ENCODE results near the gene CSRP3.

Gene CSRP3

DNA sequence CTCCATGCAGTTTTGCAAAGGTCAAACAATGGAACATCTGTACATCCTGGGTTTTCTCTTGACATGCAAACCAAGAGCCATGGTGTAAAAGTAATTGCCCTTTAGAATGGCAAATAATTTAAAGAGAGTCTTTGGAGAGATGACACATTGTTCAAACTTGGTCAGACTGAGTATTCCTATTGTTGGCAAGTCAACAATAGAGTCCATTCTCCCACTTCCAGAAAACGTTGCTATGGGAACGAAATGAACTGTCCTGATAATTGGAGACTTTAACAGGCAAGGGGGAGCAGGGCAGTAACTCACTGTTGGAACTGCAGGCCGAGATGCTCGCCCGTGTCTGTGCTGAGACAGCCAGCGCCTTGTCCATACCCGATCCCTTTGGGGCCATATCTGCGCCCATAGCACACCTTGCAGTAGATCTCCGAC lies 13.9 kb downstream of the CSRP3 start:
- Histone ChIP-seq H3K4me3 (ENCODE audit: insufficient read depth, low read depth, low read length, poor library complexity, severe bottlenecking) (no peak overlapping the region), H3K27me3 (replicated peaks; ENCODE audit: control insufficient read depth, insufficient read depth, low read length, poor library complexity, severe bottlenecking) (no peaks in the 10 kb centered on the region), H3K4me1 (ENCODE audit: control insufficient read depth, insufficient read depth, low read length, poor library complexity, severe bottlenecking) (no peaks in the 10 kb centered on the region), H3K9me3 (ENCODE audit: control insufficient read depth, low read length) (no peaks in the 10 kb centered on the region), H3K27ac (ENCODE audit: insufficient read depth, low read length, poor library complexity, severe bottlenecking) (no peak overlapping the region), H3K36me3 (ENCODE audit: control insufficient read depth, insufficient read depth, low read length) (no peaks in the 10 kb centered on the region)
- no peak for DNase-seq

DNA sequence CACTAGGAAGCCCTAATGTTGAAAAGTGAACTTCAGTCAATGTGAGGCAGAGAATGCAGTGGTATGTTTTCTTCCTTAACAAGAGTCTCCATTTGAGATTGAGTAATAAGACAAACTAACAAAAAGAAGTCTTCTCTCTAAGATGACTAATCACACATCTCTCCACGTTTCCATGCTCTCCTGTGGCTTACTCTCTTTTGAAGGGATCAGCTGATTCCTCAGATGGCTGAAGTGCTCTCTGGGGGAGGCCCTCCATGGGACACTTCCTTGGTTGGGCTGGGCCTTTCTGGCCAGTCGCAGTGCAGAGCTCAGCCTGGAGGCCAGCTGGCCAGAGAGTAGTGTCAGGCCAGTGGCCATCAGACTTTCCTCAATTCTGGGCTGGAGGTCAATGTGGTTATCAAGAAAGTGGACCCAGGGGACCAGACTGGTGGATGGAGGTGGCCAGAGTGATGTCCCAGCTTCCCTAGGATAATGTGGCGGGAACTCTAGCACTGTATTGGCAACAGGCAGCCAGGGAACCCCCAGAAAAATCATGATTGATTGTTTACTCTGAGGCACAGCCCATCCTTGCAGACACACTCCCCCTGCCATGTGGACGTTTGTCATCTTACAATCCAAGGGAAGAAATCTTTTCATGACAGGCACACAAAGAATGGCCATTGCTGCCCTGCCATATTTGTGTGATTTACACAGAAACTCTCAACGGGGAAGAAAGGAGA lies 14.5 kb downstream of the CSRP3 start:
- DNase-seq = no peak
- no peaks in the 10 kb centered on the region for H3K4me1 ChIP-seq (ENCODE audit: control insufficient read depth, insufficient read depth, low read length, poor library complexity, severe bottlenecking)
- no peak overlapping the region for H3K27ac ChIP-seq (ENCODE audit: insufficient read depth, low read length, poor library complexity, severe bottlenecking)

GRCh38 chr11:19185516-19186052 lies 16.2 kb downstream of the CSRP3 start:
- Histone ChIP-seq H3K9me3 (ENCODE audit: control insufficient read depth, low read length) (no peaks in the 10 kb centered on the region), H3K4me1 (ENCODE audit: control insufficient read depth, insufficient read depth, low read length, poor library complexity, severe bottlenecking) (no peaks in the 10 kb centered on the region), H3K27ac (ENCODE audit: insufficient read depth, low read length, poor library complexity, severe bottlenecking) (no peak overlapping the region), H3K36me3 (ENCODE audit: control insufficient read depth, insufficient read depth, low read length) (no peaks in the 10 kb centered on the region), H3K27me3 (replicated peaks; ENCODE audit: control insufficient read depth, insufficient read depth, low read length, poor library complexity, severe bottlenecking) (no peaks in the 10 kb centered on the region), H3K4me3 (ENCODE audit: insufficient read depth, low read depth, low read length, poor library complexity, severe bottlenecking) (no peak overlapping the region)
- no peak for DNase-seq

More for the DNA sequence above, 14.5 kb downstream of the CSRP3 start:
- Histone ChIP-seq H3K27me3 (replicated peaks; ENCODE audit: control insufficient read depth, insufficient read depth, low read length, poor library complexity, severe bottlenecking) (no peaks in the 10 kb centered on the region), H3K36me3 (ENCODE audit: control insufficient read depth, insufficient read depth, low read length) (no peaks in the 10 kb centered on the region), H3K9me3 (ENCODE audit: control insufficient read depth, low read length) (no peaks in the 10 kb centered on the region), H3K4me3 (ENCODE audit: insufficient read depth, low read depth, low read length, poor library complexity, severe bottlenecking) (no peak overlapping the region)

DNA sequence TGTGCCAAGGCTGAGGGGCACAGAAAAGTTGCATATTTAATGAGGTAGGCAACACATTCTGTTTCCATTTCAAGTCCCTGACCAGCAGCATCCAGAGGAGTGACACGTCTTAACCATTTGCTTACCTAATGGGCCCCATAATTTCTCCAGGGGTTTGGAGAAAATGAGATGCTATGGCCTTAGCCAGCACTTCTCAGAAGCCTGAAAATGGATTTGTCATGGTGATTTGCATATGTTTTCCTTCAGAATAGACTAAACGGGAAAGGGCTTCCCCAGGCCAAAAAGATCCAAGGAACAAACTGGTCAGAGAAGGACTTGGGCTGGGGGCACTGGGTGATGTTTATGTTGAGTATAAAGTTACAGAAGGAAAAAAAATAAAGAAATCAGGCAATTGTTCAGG lies 16.7 kb downstream of the CSRP3 start:
- Histone ChIP-seq H3K9me3 (ENCODE audit: control insufficient read depth, low read length) (no peaks in the 10 kb centered on the region), H3K36me3 (ENCODE audit: control insufficient read depth, insufficient read depth, low read length) (no peaks in the 10 kb centered on the region), H3K27me3 (replicated peaks; ENCODE audit: control insufficient read depth, insufficient read depth, low read length, poor library complexity, severe bottlenecking) (no peaks in the 10 kb centered on the region), H3K27ac (ENCODE audit: insufficient read depth, low read length, poor library complexity, severe bottlenecking) (no peak overlapping the region), H3K4me1 (ENCODE audit: control insufficient read depth, insufficient read depth, low read length, poor library complexity, severe bottlenecking) (no peaks in the 10 kb centered on the region), H3K4me3 (ENCODE audit: insufficient read depth, low read depth, low read length, poor library complexity, severe bottlenecking) (no peak overlapping the region)
- no peak for DNase-seq

GRCh38 chr11:19183646-19184045 lies 18.1 kb downstream of the CSRP3 start:
- Histone ChIP-seq H3K4me1 (ENCODE audit: control insufficient read depth, insufficient read depth, low read length, poor library complexity, severe bottlenecking) (no peaks in the 10 kb centered on the region), H3K27me3 (replicated peaks; ENCODE audit: control insufficient read depth, insufficient read depth, low read length, poor library complexity, severe bottlenecking) (no peaks in the 10 kb centered on the region), H3K9me3 (ENCODE audit: control insufficient read depth, low read length) (no peaks in the 10 kb centered on the region), H3K4me3 (ENCODE audit: insufficient read depth, low read depth, low read length, poor library complexity, severe bottlenecking) (no peak overlapping the region), H3K27ac (ENCODE audit: insufficient read depth, low read length, poor library complexity, severe bottlenecking) (no peak overlapping the region), H3K36me3 (ENCODE audit: control insufficient read depth, insufficient read depth, low read length) (no peaks in the 10 kb centered on the region)
- no peak for DNase-seq

GRCh38 chr11:19181531-19182261 lies 20.1 kb downstream of the CSRP3 start:
- H3K4me1 ChIP-seq (ENCODE audit: control insufficient read depth, insufficient read depth, low read length, poor library complexity, severe bottlenecking) = no peaks in the 10 kb centered on the region
- H3K4me3 ChIP-seq (ENCODE audit: insufficient read depth, low read depth, low read length, poor library complexity, severe bottlenecking) = no peak overlapping the region
- no peak overlapping the region for H3K27ac ChIP-seq (ENCODE audit: insufficient read depth, low read length, poor library complexity, severe bottlenecking)
- no peaks in the 10 kb centered on the region for H3K27me3 ChIP-seq (replicated peaks; ENCODE audit: control insufficient read depth, insufficient read depth, low read length, poor library complexity, severe bottlenecking)
- peaks cover 1% of the 10 kb centered on the region for H3K36me3 ChIP-seq (ENCODE audit: control insufficient read depth, insufficient read depth, low read length)
- no peaks in the 10 kb centered on the region for H3K9me3 ChIP-seq (ENCODE audit: control insufficient read depth, low read length)
- no peak for DNase-seq

GRCh38 chr11:19176629-19177186 lies 25.1 kb downstream of the CSRP3 start:
- H3K4me1 ChIP-seq (ENCODE audit: control insufficient read depth, insufficient read depth, low read length, poor library complexity, severe bottlenecking) = no peaks in the 10 kb centered on the region
- DNase-seq = no peak
- H3K4me3 ChIP-seq (ENCODE audit: insufficient read depth, low read depth, low read length, poor library complexity, severe bottlenecking) = no peak overlapping the region
- H3K36me3 ChIP-seq (ENCODE audit: control insufficient read depth, insufficient read depth, low read length) = peaks cover 26% of the 10 kb centered on the region
- no peaks in the 10 kb centered on the region for H3K9me3 ChIP-seq (ENCODE audit: control insufficient read depth, low read length)
- H3K27me3 ChIP-seq (replicated peaks; ENCODE audit: control insufficient read depth, insufficient read depth, low read length, poor library complexity, severe bottlenecking) = no peaks in the 10 kb centered on the region
- H3K27ac ChIP-seq (ENCODE audit: insufficient read depth, low read length, poor library complexity, severe bottlenecking) = no peak overlapping the region

- Histone ChIP-seq H3K4me1 (ENCODE audit: control insufficient read depth, insufficient read depth, low read length, poor library complexity, severe bottlenecking) (no peaks in the 10 kb centered on the region), H3K27ac (ENCODE audit: insufficient read depth, low read length, poor library complexity, severe bottlenecking) (no peak overlapping the region), H3K9me3 (ENCODE audit: control insufficient read depth, low read length) (no peaks in the 10 kb centered on the region), H3K27me3 (replicated peaks; ENCODE audit: control insufficient read depth, insufficient read depth, low read length, poor library complexity, severe bottlenecking) (no peaks in the 10 kb centered on the region), H3K36me3 (ENCODE audit: control insufficient read depth, insufficient read depth, low read length) (peaks cover 34% of the 10 kb centered on the region), H3K4me3 (ENCODE audit: insufficient read depth, low read depth, low read length, poor library complexity, severe bottlenecking) (no peak overlapping the region)
- no peak for DNase-seq
Measured at GRCh38 chr11:19173964-19174638, 27.7 kb downstream of the CSRP3 start.

DNA sequence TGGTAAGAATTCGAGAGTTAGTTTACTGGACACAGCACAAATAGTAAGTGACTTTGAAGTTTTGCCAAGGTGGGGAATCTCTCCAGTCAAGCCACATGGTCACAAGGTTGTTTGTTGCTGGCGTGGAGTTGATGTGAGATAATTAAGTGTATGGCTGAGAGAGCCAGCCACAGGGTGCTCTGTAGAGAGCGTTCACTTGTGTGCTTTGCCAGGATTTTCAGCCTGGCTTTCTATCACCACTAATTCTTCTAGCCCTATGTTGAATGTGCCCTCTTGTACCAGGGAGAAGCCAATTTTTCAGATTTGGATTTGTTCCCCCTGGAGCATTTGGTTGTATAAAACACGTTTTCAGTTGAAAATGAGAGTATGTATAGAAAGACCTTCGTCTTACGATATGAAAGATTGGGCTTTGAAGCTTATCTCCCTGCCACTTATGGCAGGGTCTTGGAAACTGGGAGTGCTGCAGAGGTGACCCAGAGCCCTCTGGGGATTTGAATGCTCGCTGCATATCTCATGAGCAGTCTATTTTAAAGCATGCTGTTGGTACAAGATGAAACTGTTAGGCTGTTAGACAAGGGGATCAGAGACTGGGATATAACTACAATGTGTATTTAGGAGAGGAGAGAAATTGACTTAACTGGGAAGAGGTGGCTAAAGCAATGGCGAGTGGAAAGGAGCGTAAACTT lies 28.6 kb downstream of the CSRP3 start:
- Histone ChIP-seq H3K36me3 (ENCODE audit: control insufficient read depth, insufficient read depth, low read length) (peaks cover 36% of the 10 kb centered on the region), H3K27ac (ENCODE audit: insufficient read depth, low read length, poor library complexity, severe bottlenecking) (no peak overlapping the region), H3K27me3 (replicated peaks; ENCODE audit: control insufficient read depth, insufficient read depth, low read length, poor library complexity, severe bottlenecking) (no peaks in the 10 kb centered on the region), H3K4me1 (ENCODE audit: control insufficient read depth, insufficient read depth, low read length, poor library complexity, severe bottlenecking) (no peaks in the 10 kb centered on the region), H3K9me3 (ENCODE audit: control insufficient read depth, low read length) (no peaks in the 10 kb centered on the region), H3K4me3 (ENCODE audit: insufficient read depth, low read depth, low read length, poor library complexity, severe bottlenecking) (no peak overlapping the region)
- no peak for DNase-seq
